Smooth muscle cell (in vitro differentiated cells): ENCODE measurements around the gene PCK2. TPM values are rescaled to one million over a fixed set of nuclear protein-coding genes. Genes with fewer than 3 reads are reported as not detected.

Source experiments
- DNase-seq: peaks from one replicate; lab custom pipeline; 2025; ENCODE audit not compliant: unreplicated experiment; lab: John Stamatoyannopoulos, UW
- H2AFZ ChIP-seq: fragments of 200-600 bp; sonication (generic); 2 replicates; pipeline ENCODE4 v1.6.0; 2016; ENCODE audit warnings: antibody characterized with exemption, low read depth, mild to moderate bottlenecking
- H3F3A ChIP-seq: fragments of 200-600 bp; sonication (generic); 2 replicates; pipeline ENCODE4 v1.6.0; 2017; ENCODE audit warnings: antibody characterized with exemption, low read depth
- H3K27ac ChIP-seq: fragments of 200-600 bp; sonication (generic); 2 replicates; pipeline ENCODE4 v1.5.1; 2016; ENCODE audit warnings: low read depth, mild to moderate bottlenecking
- H3K27me3 ChIP-seq: fragments of 200-600 bp; sonication (generic); 2 replicates; pipeline ENCODE4 v1.6.1; 2016; ENCODE audit warnings: low read depth, mild to moderate bottlenecking
- H3K36me3 ChIP-seq: fragments of 200-600 bp; sonication (generic); 2 replicates; pipeline ENCODE4 v1.5.1; 2016; ENCODE audit warnings: low read depth
- H3K4me1 ChIP-seq: fragments of 200-600 bp; sonication (generic); 2 replicates; pipeline ENCODE4 v1.5.1; 2016; ENCODE audit warnings: low read depth
- H3K4me2 ChIP-seq: fragments of 200-600 bp; sonication (generic); 2 replicates; pipeline ENCODE4 v1.6.0; 2016; ENCODE audit warnings: mild to moderate bottlenecking
- H3K4me3 ChIP-seq: fragments of 200-600 bp; sonication (generic); 2 replicates; pipeline ENCODE4 v1.5.1; 2016; ENCODE audit warnings: mild to moderate bottlenecking
- H3K79me2 ChIP-seq: fragments of 200-600 bp; sonication (generic); 2 replicates; pipeline ENCODE4 v1.6.0; 2016; ENCODE audit warnings: low read depth, mild to moderate bottlenecking
- H3K9ac ChIP-seq: fragments of 200-600 bp; sonication (generic); 2 replicates; pipeline ENCODE4 v1.6.0; 2016; ENCODE audit warnings: low read depth
- H3K9me3 ChIP-seq: fragments of 200-600 bp; sonication (generic); replicated peaks from 2 replicates; pipeline ENCODE4 v1.5.1; 2016; ENCODE audit warnings: low read depth
- H4K20me1 ChIP-seq: fragments of 200-600 bp; sonication (generic); 2 replicates; pipeline ENCODE4 v1.6.0; 2016; ENCODE audit warnings: low read depth
- WGBS: methylation state at CpG from one replicate; pipeline ENCODE4 v1.1.7; 2016; ENCODE audit warnings: low lambda C conversion rate; 5-methylcytosine and 5-hydroxymethylcytosine counted together
- polyA plus RNA-seq: library from polyadenylated mRNA; unstranded; fragments of >200 nt; fragmentation: Nextera tagmentation; extraction: Ambion mirVana; gene quantifications from 2 replicates; pipeline ENCODE4 v1.2.1, GENCODE V29; 2016
- total RNA-seq: library from RNA; depleted of rRNA; stranded (reverse); fragments of >200 nt; gene quantifications from 2 replicates; pipeline ENCODE4 v1.2.3, GENCODE V29; 2014
- TF ChIP-seq, protein P1 (sequence below): fragments of 200-600 bp; sonication (generic); IDR thresholded peaks from 2 replicates; pipeline ENCODE4 v1.5.1; 2017; ENCODE audit warnings: borderline replicate concordance, mild to moderate bottlenecking, antibody characterized with exemption; ENCODE audit not compliant: insufficient read depth, poor library complexity, severe bottlenecking

The PCK2 gene
- total and polyA plus RNA-seq, 2 experiments from 2014 or later, result 21.5 to 40.4 TPM

DNA sequence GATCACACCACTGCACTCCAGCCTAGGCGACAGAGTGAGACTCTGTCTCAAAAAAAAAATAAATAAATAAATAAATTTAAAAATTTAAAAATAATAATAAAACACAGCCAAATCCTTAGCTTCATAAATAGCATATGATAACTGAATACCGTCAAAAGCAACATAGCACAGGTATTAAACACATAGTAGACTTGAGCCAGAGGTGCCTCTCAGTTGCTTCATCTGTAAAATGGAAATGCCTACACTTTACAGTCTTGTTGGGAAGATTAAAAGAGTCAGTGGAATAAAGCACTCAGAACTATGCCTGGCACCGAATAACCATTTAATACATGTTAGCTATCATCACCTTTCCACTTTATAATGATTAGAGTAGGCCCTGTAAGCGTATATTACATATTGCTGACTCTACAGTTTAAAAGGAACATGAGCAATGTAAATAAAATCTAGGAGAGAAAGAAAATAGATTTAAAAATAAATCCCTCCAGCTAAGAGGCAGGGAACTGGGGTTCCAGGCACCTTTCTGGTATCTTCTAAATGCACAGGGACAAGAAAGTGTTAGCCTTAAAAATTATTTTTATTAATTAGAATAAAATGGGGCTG, 12.7 kb downstream of the PCK2 start:
- TF ChIP-seq, protein P1, sequence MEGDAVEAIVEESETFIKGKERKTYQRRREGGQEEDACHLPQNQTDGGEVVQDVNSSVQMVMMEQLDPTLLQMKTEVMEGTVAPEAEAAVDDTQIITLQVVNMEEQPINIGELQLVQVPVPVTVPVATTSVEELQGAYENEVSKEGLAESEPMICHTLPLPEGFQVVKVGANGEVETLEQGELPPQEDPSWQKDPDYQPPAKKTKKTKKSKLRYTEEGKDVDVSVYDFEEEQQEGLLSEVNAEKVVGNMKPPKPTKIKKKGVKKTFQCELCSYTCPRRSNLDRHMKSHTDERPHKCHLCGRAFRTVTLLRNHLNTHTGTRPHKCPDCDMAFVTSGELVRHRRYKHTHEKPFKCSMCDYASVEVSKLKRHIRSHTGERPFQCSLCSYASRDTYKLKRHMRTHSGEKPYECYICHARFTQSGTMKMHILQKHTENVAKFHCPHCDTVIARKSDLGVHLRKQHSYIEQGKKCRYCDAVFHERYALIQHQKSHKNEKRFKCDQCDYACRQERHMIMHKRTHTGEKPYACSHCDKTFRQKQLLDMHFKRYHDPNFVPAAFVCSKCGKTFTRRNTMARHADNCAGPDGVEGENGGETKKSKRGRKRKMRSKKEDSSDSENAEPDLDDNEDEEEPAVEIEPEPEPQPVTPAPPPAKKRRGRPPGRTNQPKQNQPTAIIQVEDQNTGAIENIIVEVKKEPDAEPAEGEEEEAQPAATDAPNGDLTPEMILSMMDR, result no peak
- no peak for DNase-seq
- Histone ChIP-seq H4K20me1 (no peaks in the 10 kb centered on the region), H3K4me2 (no peak overlapping the region), H3K27me3 (no peaks in the 10 kb centered on the region), H3K9me3 (no peaks in the 10 kb centered on the region), H3K36me3 (no peaks in the 10 kb centered on the region), H3K4me1 (no peaks in the 10 kb centered on the region), H3K79me2 (no peaks in the 10 kb centered on the region), H3K4me3 (no peak overlapping the region), H3K27ac (no peak overlapping the region), H3F3A (no peaks in the 10 kb centered on the region), H3K9ac (no peak overlapping the region), H2AFZ (no peak overlapping the region)
- WGBS, result 88% methylated on average over 4 of the region's 4 CpGs

DNA sequence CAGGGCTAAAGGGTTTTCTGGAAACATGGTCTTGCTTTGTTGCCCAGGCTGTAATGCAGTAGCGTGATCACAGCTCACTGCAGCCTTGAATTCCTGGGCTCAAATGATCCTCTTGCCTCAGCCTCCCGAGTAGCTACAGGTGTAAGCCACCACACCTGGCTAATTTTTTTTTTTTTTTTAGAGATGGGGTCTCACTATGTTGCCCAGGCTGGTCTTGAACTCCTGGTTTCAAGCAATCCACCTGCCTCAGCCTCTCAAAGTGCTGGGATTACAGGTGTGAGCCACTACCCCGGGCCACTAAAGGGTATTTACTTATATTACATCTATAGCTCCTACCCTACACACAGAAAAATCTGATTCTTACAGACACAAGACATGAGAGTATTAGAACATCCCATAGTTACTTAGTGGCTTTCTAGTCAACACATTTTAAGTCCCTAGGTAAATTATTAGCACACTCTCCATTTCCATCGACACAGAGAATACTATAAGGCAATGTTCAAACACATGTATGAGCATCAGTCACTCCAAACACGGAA, 14.3 kb downstream of the PCK2 start:
- TF ChIP-seq, protein P1, result no peak
- no peak overlapping the region for H2AFZ ChIP-seq

DNA sequence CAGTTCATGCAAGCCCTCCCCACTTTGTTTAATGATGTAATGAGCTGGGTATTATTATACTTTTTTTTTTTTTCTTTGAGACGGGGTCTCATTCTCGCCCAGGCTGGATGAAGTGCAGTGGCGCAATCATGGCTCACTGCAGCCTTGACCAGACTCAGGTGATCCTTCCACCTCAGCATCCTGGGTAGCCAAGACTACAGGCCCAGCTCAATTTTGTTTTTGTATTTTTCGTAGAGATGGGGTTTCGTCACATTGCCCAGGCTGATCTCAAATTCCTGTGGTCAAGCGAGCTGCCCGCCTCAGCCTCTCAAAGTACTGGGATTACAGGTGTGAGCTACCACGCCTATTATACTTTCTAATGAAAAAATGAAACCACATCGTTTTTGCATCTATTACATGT, 15.9 kb downstream of the PCK2 start:
- H3K27ac ChIP-seq, result no peak overlapping the region

More for the DNA sequence above, 14.3 kb downstream of the PCK2 start:
- no peak for DNase-seq
- Histone ChIP-seq H3K4me3 (no peak overlapping the region), H3K27ac (no peak overlapping the region), H3K27me3 (no peaks in the 10 kb centered on the region), H4K20me1 (no peaks in the 10 kb centered on the region), H3K9ac (no peak overlapping the region), H3K79me2 (no peaks in the 10 kb centered on the region), H3K9me3 (no peaks in the 10 kb centered on the region), H3F3A (no peaks in the 10 kb centered on the region), H3K36me3 (no peaks in the 10 kb centered on the region), H3K4me2 (no peak overlapping the region), H3K4me1 (peaks cover 2% of the 10 kb centered on the region)
- 27% methylated on average over 5 of the region's 5 CpGs for WGBS

More for the DNA sequence above, 15.9 kb downstream of the PCK2 start:
- Histone ChIP-seq H3K9me3 (no peaks in the 10 kb centered on the region), H4K20me1 (no peaks in the 10 kb centered on the region), H3K4me1 (peaks cover 2% of the 10 kb centered on the region), H3K79me2 (no peaks in the 10 kb centered on the region), H2AFZ (no peak overlapping the region), H3K27me3 (no peaks in the 10 kb centered on the region), H3K4me3 (no peak overlapping the region), H3K36me3 (no peaks in the 10 kb centered on the region), H3K9ac (no peak overlapping the region), H3F3A (no peaks in the 10 kb centered on the region), H3K4me2 (no peak overlapping the region)
- no peak for DNase-seq
- TF ChIP-seq, protein P1, result no peak
- 88% methylated on average over 9 of the region's 9 CpGs for WGBS
